ENCODE data around the gene ZNF160.

GRCh38 chr19:53131727-53132126 lies 28.5 kb upstream of the ZNF160 start:
- TF ChIP-seq ZNF792 (tag by site-specific recombination; IDR thresholded peaks at IDR 0.05) = no peak
- no peak for TF ChIP-seq TCF7L2 (IDR thresholded peaks at IDR 0.05; ENCODE audit: borderline replicate concordance, low read depth, low read length)
- no peak for TF ChIP-seq ZNF777 (tag by site-specific recombination; IDR thresholded peaks at IDR 0.05; ENCODE audit: borderline replicate concordance)
- TF ChIP-seq PRDM2 (tag by site-specific recombination; IDR thresholded peaks at IDR 0.05; ENCODE audit: borderline replicate concordance) = no peak
